Caco-2 (cell line): ENCODE results near the gene LYZL1. TPM values are rescaled to one million over a fixed set of nuclear protein-coding genes. Genes with fewer than 3 reads are reported as not detected.

Source experiments
- BruUV-seq: library from RNA; stranded (reverse); fragments of 400-500 nt; replicated peaks from 2 replicates; lab custom pipeline; 2021; lab: Mats Ljungman, UMichigan
- CTCF ChIA-PET: fragments of 300-600 bp; sonication (Branson Sonifier 250); formaldehyde crosslinking; loops from one replicate; lab custom pipeline; 2022; ENCODE audit warnings: antibody characterized with exemption; lab: Charles Lee
- POLR2A ChIA-PET: fragments of 300-600 bp; sonication (Branson Sonifier 250); formaldehyde crosslinking; loops from one replicate; lab custom pipeline; 2022; ENCODE audit warnings: antibody characterized with exemption; lab: Charles Lee
- DNase-seq, 2 experiments: peaks; one replicate each; pipeline versions ENCODE4 v3.0.0 to v3.0.0-alpha.2; 2020 to 2022
- H3K27me3 ChIP-seq: replicated peaks from 2 replicates; pipeline ENCODE4 v1.6.0; 2011; ENCODE audit warnings: low read length; ENCODE audit not compliant: control insufficient read depth, insufficient read depth
- H3K36me3 ChIP-seq: 2 replicates; pipeline ENCODE4 v1.5.1; 2011; ENCODE audit warnings: low read length; ENCODE audit not compliant: control insufficient read depth, insufficient read depth
- H3K4me1 ChIP-seq: fragments of 250-450 bp; sonication (Bioruptor Pico); 2 replicates; pipeline ENCODE4 v1.5.1; 2020; ENCODE audit warnings: mild to moderate bottlenecking
- H3K4me3 ChIP-seq: 2 replicates; pipeline ENCODE4 v1.5.1; 2011; ENCODE audit warnings: low read depth, mild to moderate bottlenecking, control low read depth, low read length
- H3K9me3 ChIP-seq: fragments of 250-450 bp; sonication (Bioruptor Pico); 2 replicates; pipeline ENCODE4 v1.5.1; 2020; ENCODE audit warnings: mild to moderate bottlenecking, moderate library complexity
- H3K27ac Mint-ChIP-seq: one replicate; pipeline ENCODE4 v1.8.0; 2022; ENCODE audit warnings: mixed read lengths; ENCODE audit not compliant: unreplicated experiment
- H3K27me3 Mint-ChIP-seq: one replicate; pipeline ENCODE4 v1.8.0; 2022; ENCODE audit warnings: mixed read lengths; ENCODE audit not compliant: insufficient read depth, unreplicated experiment
- H3K36me3 Mint-ChIP-seq: one replicate; pipeline ENCODE4 v1.8.0; 2022; ENCODE audit warnings: mild to moderate bottlenecking, mixed read lengths; ENCODE audit not compliant: insufficient read depth, unreplicated experiment
- H3K4me1 Mint-ChIP-seq: one replicate; pipeline ENCODE4 v1.8.0; 2022; ENCODE audit warnings: low read depth, mixed read lengths; ENCODE audit not compliant: unreplicated experiment
- H3K4me3 Mint-ChIP-seq: one replicate; pipeline ENCODE4 v1.8.0; 2022; ENCODE audit warnings: mild to moderate bottlenecking, moderate library complexity, mixed read lengths; ENCODE audit not compliant: unreplicated experiment
- H3K9me3 Mint-ChIP-seq: one replicate; pipeline ENCODE4 v1.8.0; 2022; ENCODE audit warnings: mixed read lengths; ENCODE audit not compliant: unreplicated experiment
- intact Hi-C: fragments of 100-400 bp; cut with micrococcal nuclease; formaldehyde crosslinking; loops from one replicate; pipeline ENCODE4 v1.10.0; 2022; ENCODE audit not compliant: unreplicated experiment
- total RNA-seq: library from RNA; stranded (reverse); gene quantifications from 2 replicates; pipeline ENCODE4 v1.2.3, GENCODE V29; 2022
- TF ChIP-seq, protein P1 (sequence below), 2 experiments: fragments of 200-600 bp in 1 of 2; IDR thresholded peaks; 1 replicate in 1 of 2; 2 replicates in 1 of 2; pipeline versions ENCODE4 v1.5.1 to v1.8.0; 2011 to 2022; ENCODE audit warnings: antibody characterized with exemption in 1 of 2, control low read depth in 1 of 2, inconsistent platforms in 1 of 2, low read depth in 1 of 2, low read length in 1 of 2, mild to moderate bottlenecking in 1 of 2, moderate library complexity in 1 of 2; ENCODE audit not compliant: insufficient read depth in 1 of 2, severe bottlenecking in 1 of 2, unreplicated experiment in 1 of 2

The LYZL1 gene
- total RNA-seq, 1 experiment from 2014 or later = not detected

- intact Hi-C loops = no loop called here
- no TSS peak for BruUV-seq
- Mint-ChIP-seq H3K4me3 (no peak overlapping the region), H3K27ac (no peak overlapping the region), H3K36me3 (peaks cover 6% of the 10 kb centered on the region), H3K27me3 (no peaks in the 10 kb centered on the region), H3K4me1 (peaks cover 20% of the 10 kb centered on the region), H3K9me3 (no peaks in the 10 kb centered on the region)
- no peak for DNase-seq
- CTCF ChIA-PET = interaction anchor here (2.0 kb wide), 1 partner anchor 9 kb away, joined by 4 read pairs; no protein-coding TSS in a partner anchor
- TF ChIP-seq, protein P1, sequence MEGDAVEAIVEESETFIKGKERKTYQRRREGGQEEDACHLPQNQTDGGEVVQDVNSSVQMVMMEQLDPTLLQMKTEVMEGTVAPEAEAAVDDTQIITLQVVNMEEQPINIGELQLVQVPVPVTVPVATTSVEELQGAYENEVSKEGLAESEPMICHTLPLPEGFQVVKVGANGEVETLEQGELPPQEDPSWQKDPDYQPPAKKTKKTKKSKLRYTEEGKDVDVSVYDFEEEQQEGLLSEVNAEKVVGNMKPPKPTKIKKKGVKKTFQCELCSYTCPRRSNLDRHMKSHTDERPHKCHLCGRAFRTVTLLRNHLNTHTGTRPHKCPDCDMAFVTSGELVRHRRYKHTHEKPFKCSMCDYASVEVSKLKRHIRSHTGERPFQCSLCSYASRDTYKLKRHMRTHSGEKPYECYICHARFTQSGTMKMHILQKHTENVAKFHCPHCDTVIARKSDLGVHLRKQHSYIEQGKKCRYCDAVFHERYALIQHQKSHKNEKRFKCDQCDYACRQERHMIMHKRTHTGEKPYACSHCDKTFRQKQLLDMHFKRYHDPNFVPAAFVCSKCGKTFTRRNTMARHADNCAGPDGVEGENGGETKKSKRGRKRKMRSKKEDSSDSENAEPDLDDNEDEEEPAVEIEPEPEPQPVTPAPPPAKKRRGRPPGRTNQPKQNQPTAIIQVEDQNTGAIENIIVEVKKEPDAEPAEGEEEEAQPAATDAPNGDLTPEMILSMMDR (IDR thresholded peaks at IDR 0.05; ENCODE audit: insufficient read depth in 1 of 2, low read depth in 1 of 2, low read length in 1 of 2, severe bottlenecking in 1 of 2, unreplicated experiment in 1 of 2) = no peak
- POLR2A ChIA-PET = no interaction called here
- Histone ChIP-seq H3K27me3 (no peaks in the 10 kb centered on the region), H3K9me3 (no peaks in the 10 kb centered on the region; the same call in 1 of the 2 replicates), H3K4me1 (peaks cover 9% of the 10 kb centered on the region), H3K36me3 (no peaks in the 10 kb centered on the region), H3K4me3 (no peak overlapping the region)
These were observed 24.2 kb downstream of the LYZL1 start for GRCh38 chr10:29313071-29313470.

DNA sequence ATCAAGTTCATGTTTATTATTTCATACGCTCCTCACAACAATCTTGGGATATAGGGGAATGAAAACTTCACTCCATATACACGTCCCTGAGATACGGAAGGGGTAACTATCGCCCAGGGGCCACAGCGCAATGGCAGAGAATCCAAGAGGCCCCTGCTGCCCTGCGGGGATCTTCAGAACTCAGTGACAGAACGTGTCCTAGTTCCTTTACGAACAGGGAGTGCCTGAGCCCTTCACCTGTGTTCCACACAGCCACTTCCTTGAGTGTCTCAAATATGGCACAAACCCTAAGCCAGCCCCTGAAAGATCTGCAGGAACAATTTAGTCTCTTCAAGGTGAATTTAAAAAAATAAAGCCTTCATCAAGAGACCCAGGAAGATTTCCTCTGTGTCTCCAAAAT, 25.9 kb downstream of the LYZL1 start:
- no peaks in the 10 kb centered on the region for H3K36me3 ChIP-seq
- Mint-ChIP-seq H3K4me1 (peaks cover 37% of the 10 kb centered on the region), H3K27me3 (no peaks in the 10 kb centered on the region), H3K27ac (no peak overlapping the region), H3K4me3 (no peak overlapping the region), H3K9me3 (no peaks in the 10 kb centered on the region), H3K36me3 (peaks cover 6% of the 10 kb centered on the region)
- H3K4me3 ChIP-seq = no peak overlapping the region
- BruUV-seq = no TSS peak
- no peaks in the 10 kb centered on the region for H3K27me3 ChIP-seq
- no peaks in the 10 kb centered on the region; the same call in 1 of the 2 replicates for H3K9me3 ChIP-seq
- H3K4me1 ChIP-seq = peaks cover 20% of the 10 kb centered on the region
- CTCF ChIA-PET = interaction anchor here (2.0 kb wide), 1 partner anchor 10 kb away, joined by 4 read pairs; no protein-coding TSS in a partner anchor
- intact Hi-C loops = no loop called here
- POLR2A ChIA-PET = no interaction called here
- TF ChIP-seq, protein P1 (IDR thresholded peaks at IDR 0.05; ENCODE audit: insufficient read depth in 1 of 2, low read depth in 1 of 2, low read length in 1 of 2, severe bottlenecking in 1 of 2, unreplicated experiment in 1 of 2) = no peak
- no peak for DNase-seq

DNA sequence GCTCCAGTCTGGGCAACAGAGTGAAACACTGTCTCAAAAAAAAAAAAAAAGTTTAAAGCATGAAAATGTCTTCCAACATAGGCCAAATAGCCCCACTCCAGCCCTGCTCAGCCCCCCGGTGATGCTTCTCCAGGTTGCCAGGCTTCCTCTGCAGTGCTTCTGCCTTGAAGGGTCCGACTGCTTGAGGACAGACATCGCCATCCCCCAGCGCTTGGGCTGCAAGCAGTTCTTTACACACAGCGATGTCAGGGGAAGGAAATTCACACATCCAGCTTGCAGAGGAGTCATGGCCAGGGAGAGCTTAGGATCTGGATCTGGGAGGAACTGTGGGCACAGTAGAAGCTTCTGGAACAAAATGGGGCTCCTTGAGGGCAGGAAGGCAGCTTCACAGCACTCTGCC, 26.9 kb downstream of the LYZL1 start:
- Histone ChIP-seq H3K27me3 (no peaks in the 10 kb centered on the region), H3K4me1 (peaks cover 20% of the 10 kb centered on the region)

More for the DNA sequence above, 26.9 kb downstream of the LYZL1 start:
- Mint-ChIP-seq H3K36me3 (no peaks in the 10 kb centered on the region), H3K27ac (peak overlapping the region; percentile 4), H3K27me3 (no peaks in the 10 kb centered on the region), H3K4me1 (peaks cover 30% of the 10 kb centered on the region), H3K9me3 (no peaks in the 10 kb centered on the region), H3K4me3 (no peak overlapping the region)
- DNase-seq = no peak
- POLR2A ChIA-PET = no interaction called here
- CTCF ChIA-PET = no interaction called here
- Histone ChIP-seq H3K4me3 (no peak overlapping the region), H3K36me3 (no peaks in the 10 kb centered on the region), H3K9me3 (no peaks in the 10 kb centered on the region; the same call in 1 of the 2 replicates)
- TF ChIP-seq, protein P1 (IDR thresholded peaks at IDR 0.05; ENCODE audit: insufficient read depth in 1 of 2, low read depth in 1 of 2, low read length in 1 of 2, severe bottlenecking in 1 of 2, unreplicated experiment in 1 of 2) = no peak
- BruUV-seq = no TSS peak
- intact Hi-C loops = no loop called here
